ENCODE measurements around the gene RCAN3. TPM values are rescaled to one million over a fixed set of nuclear protein-coding genes. Genes with fewer than 3 reads are reported as not detected.

Gene RCAN3
- total and polyA plus RNA-seq, 2 of the 4 experiments (the other 2 are of a cell fraction), result 4.0 to 5.9 TPM

DNA sequence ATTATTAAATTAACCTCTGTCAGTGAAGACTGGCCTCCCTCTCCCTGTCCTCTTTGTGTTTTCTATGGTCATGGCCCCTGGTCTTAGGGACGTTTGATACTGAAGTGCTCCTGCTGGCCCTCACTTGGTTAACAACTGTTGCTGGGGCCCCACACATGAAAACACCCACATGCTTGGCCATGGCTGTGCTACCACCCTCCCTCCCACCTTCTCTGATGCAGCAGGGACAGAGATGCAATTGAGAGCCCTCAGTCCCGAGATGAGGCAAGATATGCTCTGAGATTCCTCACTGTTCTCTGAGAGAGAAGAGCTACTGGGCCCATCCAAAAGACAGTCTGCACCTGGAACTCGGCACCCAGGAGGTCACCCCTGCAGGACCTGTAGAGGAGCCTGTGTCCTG lies 86.6 kb downstream of the RCAN3 start:
- dilution Hi-C loops (cut with HindIII; ENCODE audit: low sequenced_read_pairs, unreplicated experiment), result no loop called here
- TF ChIP-seq, protein P1, sequence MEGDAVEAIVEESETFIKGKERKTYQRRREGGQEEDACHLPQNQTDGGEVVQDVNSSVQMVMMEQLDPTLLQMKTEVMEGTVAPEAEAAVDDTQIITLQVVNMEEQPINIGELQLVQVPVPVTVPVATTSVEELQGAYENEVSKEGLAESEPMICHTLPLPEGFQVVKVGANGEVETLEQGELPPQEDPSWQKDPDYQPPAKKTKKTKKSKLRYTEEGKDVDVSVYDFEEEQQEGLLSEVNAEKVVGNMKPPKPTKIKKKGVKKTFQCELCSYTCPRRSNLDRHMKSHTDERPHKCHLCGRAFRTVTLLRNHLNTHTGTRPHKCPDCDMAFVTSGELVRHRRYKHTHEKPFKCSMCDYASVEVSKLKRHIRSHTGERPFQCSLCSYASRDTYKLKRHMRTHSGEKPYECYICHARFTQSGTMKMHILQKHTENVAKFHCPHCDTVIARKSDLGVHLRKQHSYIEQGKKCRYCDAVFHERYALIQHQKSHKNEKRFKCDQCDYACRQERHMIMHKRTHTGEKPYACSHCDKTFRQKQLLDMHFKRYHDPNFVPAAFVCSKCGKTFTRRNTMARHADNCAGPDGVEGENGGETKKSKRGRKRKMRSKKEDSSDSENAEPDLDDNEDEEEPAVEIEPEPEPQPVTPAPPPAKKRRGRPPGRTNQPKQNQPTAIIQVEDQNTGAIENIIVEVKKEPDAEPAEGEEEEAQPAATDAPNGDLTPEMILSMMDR (conservative IDR thresholded peaks at IDR 0.05; ENCODE audit: low read depth, low read length), result no peak
- TF ChIP-seq SMC3 (IDR thresholded peaks at IDR 0.05; ENCODE audit: low read depth, low read length), result no peak
- TF ChIP-seq CHD1 (IDR thresholded peaks at IDR 0.05; ENCODE audit: low read depth, low read length), result no peak
- no peak for TF ChIP-seq RFX5 (IDR thresholded peaks at IDR 0.05; ENCODE audit: low read depth, low read length)
- TF ChIP-seq BHLHE40 (IDR thresholded peaks at IDR 0.05; ENCODE audit: low read depth, low read length), result no peak
- no peak for TF ChIP-seq CEBPB (IDR thresholded peaks at IDR 0.05; ENCODE audit: low read depth, low read length)
- TF ChIP-seq MXI1 (IDR thresholded peaks at IDR 0.05; ENCODE audit: borderline replicate concordance, low read depth, low read length), result no peak
- TF ChIP-seq MAFK (IDR thresholded peaks at IDR 0.05; ENCODE audit: low read depth, low read length), result no peak

More for the DNA sequence above, 86.6 kb downstream of the RCAN3 start:
- Histone ChIP-seq H3K79me1 (ENCODE audit: low read depth in 1 of 2, low read length in 2 of 2) (no peaks in the 10 kb centered on the region), H2BK20ac (ENCODE audit: low read depth, low read length) (no peak overlapping the region), H4K20me1 (ENCODE audit: insufficient read depth, low read length) (no peaks in the 10 kb centered on the region), H3K23ac (ENCODE audit: low read depth, low read length) (no peak overlapping the region), H2BK15ac (ENCODE audit: low read depth, low read length) (no peak overlapping the region), H3K18ac (ENCODE audit: low read depth, low read length) (no peak overlapping the region), H4K5ac (ENCODE audit: low read depth, low read length) (no peak overlapping the region), H3K9me3 (ENCODE audit: control insufficient read depth, insufficient read depth, low read length) (no peaks in the 10 kb centered on the region), H3K14ac (replicated peaks; ENCODE audit: low read depth, low read length) (no peak overlapping the region), H3K27me3 (ENCODE audit: control insufficient read depth, insufficient read depth, low read length) (peaks cover 36% of the 10 kb centered on the region), H3K4me2 (ENCODE audit: low read depth, low read length) (no peak overlapping the region), H3K9me1 (ENCODE audit: insufficient read depth, low read length) (no peaks in the 10 kb centered on the region), H3K9ac (ENCODE audit: low read depth, low read length) (no peak overlapping the region), H3K4me3 (ENCODE audit: insufficient read depth, low read depth, low read length) (no peak overlapping the region), H3K4me1 (ENCODE audit: control insufficient read depth, insufficient read depth, low read length) (no peaks in the 10 kb centered on the region), H2AFZ (replicated peaks; ENCODE audit: low read length, poor library complexity) (no peak overlapping the region), H3K27ac (ENCODE audit: insufficient read depth, low read length) (no peak overlapping the region), H2BK5ac (ENCODE audit: low read depth, low read length, poor library complexity, severe bottlenecking) (no peak overlapping the region), H3K56ac (ENCODE audit: extremely low read depth, insufficient read depth, low read length) (no peak overlapping the region), H4K8ac (ENCODE audit: low read depth in 2 of 2, low read length in 2 of 2) (no peak overlapping the region), H3K36me3 (ENCODE audit: control insufficient read depth, insufficient read depth, low read length) (no peaks in the 10 kb centered on the region), H2AK5ac (ENCODE audit: low read depth, low read length) (no peak overlapping the region), H4K91ac (ENCODE audit: insufficient read depth, low read depth, low read length) (no peak overlapping the region), H2BK120ac (ENCODE audit: low read depth, low read length) (no peak overlapping the region), H3K4ac (ENCODE audit: low read depth, low read length) (no peak overlapping the region), H2AK9ac (replicated peaks; ENCODE audit: low read depth, low read length, poor library complexity) (no peak overlapping the region)
- DNase-seq, result no peak
- POLR2A ChIA-PET (ENCODE audit: unreplicated experiment), result no interaction called here
- no TSS peak for BruUV-seq (replicated peaks)
- WGBS, 2 experiments (ENCODE audit: extremely low coverage in 2 of 2, insufficient read length in 1 of 2), result 17% methylated on average over 2 of the region's 3 CpGs; no CpG with 5 or more reads in 1 of the 2 experiments
- in situ Hi-C loops (cut with MboI; ENCODE audit: low sequenced_read_pairs), result no loop called here
- ATAC-seq (ENCODE audit: low read depth), result no peak
- CTCF ChIA-PET, result interaction anchor here (0.7 kb wide), 1 partner anchor 309 kb away, joined by 3 read pairs; no protein-coding TSS in a partner anchor
- intact Hi-C loops (cut with micrococcal nuclease), result loop anchor here (10.0 kb wide), 1 partner anchor 194 kb away; no protein-coding TSS in a partner anchor

Other genes starting within 250 kb of the RCAN3 start
- not detected in 2 replicates for gene GRHL3, start 183.5 kb upstream of the RCAN3 start, total RNA-seq (2012; rRNA removed)
- not detected in 2 replicates for gene GRHL3, start 183.5 kb upstream of the RCAN3 start, polyA plus RNA-seq (2012; rRNA removed)
- 3.0 and 3.6 TPM in 2 replicates for gene STPG1, start 89.1 kb upstream of the RCAN3 start, total RNA-seq (2012; rRNA removed)
- 6.5 and 7.5 TPM in 2 replicates for gene STPG1, start 89.1 kb upstream of the RCAN3 start, polyA plus RNA-seq (2012; rRNA removed)
- 95.3 and 123 TPM in 2 replicates for gene NIPAL3, start 87.0 kb upstream of the RCAN3 start, total RNA-seq (2012; rRNA removed)
- gene NIPAL3, start 87.0 kb upstream of the RCAN3 start, polyA plus RNA-seq (2012; rRNA removed), result 49.0 and 55.0 TPM in 2 replicates
- gene NCMAP, start 53.3 kb downstream of the RCAN3 start, total RNA-seq (2012; rRNA removed), result not detected in 2 replicates
- gene NCMAP, start 53.3 kb downstream of the RCAN3 start, polyA plus RNA-seq (2012; rRNA removed), result not detected in 2 replicates
- 13.6 and 24.2 TPM in 2 replicates for gene SRRM1, start 140.5 kb downstream of the RCAN3 start, total RNA-seq (2012; rRNA removed)
- gene SRRM1, start 140.5 kb downstream of the RCAN3 start, polyA plus RNA-seq (2012; rRNA removed), result 82.7 and 94.1 TPM in 2 replicates
- gene CLIC4, start 242.6 kb downstream of the RCAN3 start, total RNA-seq (2012; rRNA removed), result 392 and 524 TPM in 2 replicates
- gene CLIC4, start 242.6 kb downstream of the RCAN3 start, polyA plus RNA-seq (2012; rRNA removed), result 194 and 242 TPM in 2 replicates

Measured in IMR-90 (cell line).